ENCODE results near the gene DCTPP1.

GRCh38 chr16:30381291-30382041 lies 48.4 kb downstream of the DCTPP1 start:
- TF ChIP-seq CTCF (IDR thresholded peaks at IDR 0.05; ENCODE audit: extremely low read depth in 1 of 2, insufficient read depth in 1 of 2, low read depth in 1 of 2, low read length in 2 of 2) (no peak), POLR2A (IDR thresholded peaks at IDR 0.05; ENCODE audit: low read depth, low read length) (no peak)

Data from endothelial cell of umbilical vein (primary cell).